Activated CD8-positive, alpha-beta memory T cell treated with anti-CD3 and anti-CD28 coated beads for 36 hours (primary cell): ENCODE measurements around the gene IL23R. TPM values are rescaled to one million over a fixed set of nuclear protein-coding genes. Genes with fewer than 3 reads are reported as not detected.

Source experiments
- total RNA-seq, 2 experiments: library from RNA; stranded (reverse); gene quantifications; one replicate each; pipeline ENCODE4 v1.2.3, GENCODE V29; 2021

IL23R gene
- total RNA-seq, 2 experiments from 2014 or later: 0.86 to 1.0 TPM

Other genes with a start within 250 kb of the IL23R start
- gene DNAI4, start 241.6 kb upstream of the IL23R start, total RNA-seq: 1 to 10 TPM in 1 of 2 experiments, under 1 TPM in 1; 0.99 to 1.4 TPM
- 10 to 100 TPM; 46.3 to 48.0 TPM for gene MIER1, start 241.5 kb upstream of the IL23R start, total RNA-seq
- 10 to 100 TPM; 14.2 to 14.8 TPM for gene SLC35D1, start 112.3 kb upstream of the IL23R start, total RNA-seq
- not detected for gene C1orf141, start 31.5 kb upstream of the IL23R start, total RNA-seq
- 10 to 100 TPM; 48.3 to 49.9 TPM for gene IL12RB2, start 141.4 kb downstream of the IL23R start, total RNA-seq